GM12874 (cell line): ENCODE data around the gene ROBO1.

Source experiments
- CTCF ChIP-seq: IDR thresholded peaks from 2 replicates; pipeline ENCODE4 v1.5.1; 2011; ENCODE audit warnings: low read depth, mild to moderate bottlenecking, control low read depth, low read length, moderate library complexity; ENCODE audit not compliant: insufficient read depth

The ROBO1 gene

DNA sequence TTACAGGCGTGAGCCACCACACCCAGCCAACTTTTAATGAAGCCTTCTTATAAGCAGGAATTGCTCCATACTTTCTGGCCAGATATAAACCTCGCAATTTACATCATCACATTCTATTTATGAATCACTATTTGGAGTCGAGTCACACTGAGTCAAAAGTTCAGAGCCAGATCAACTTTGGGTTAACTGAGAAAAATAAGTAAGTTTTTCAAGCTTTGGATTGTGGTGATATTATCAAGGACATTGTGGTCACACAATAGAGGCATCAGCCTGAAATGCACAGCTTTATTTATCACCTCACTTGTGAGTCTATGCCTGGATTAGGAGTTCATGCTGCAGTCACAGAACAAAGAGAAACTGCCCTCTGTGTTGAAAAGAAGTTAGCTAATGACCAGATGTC, 1163.5 kb downstream of the ROBO1 start:
- no peak for TF ChIP-seq CTCF

DNA sequence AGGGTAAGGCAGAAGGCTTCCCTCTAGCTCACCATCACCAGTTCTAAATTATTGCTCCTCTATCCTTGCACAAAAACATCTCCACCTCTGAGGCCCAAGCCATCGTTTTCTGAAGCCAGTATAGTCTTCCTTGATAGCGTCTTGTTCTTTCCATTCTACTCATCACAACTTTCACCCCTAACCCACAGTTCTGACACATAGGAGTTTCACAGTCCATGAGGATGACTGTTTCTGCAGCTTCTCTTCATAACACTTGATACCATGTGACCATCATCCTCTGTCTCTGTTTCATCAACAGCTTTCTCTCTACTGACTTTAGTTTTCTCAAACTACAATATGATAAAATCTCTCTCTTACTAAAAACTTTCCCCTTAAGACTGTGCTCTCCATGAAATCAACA, 1166.5 kb downstream of the ROBO1 start:
- TF ChIP-seq CTCF = no peak

- TF ChIP-seq CTCF = no peak
Measured at GRCh38 chr3:78589778-78590177, 1178.0 kb downstream of the ROBO1 start.

GRCh38 chr3:78588906-78589621, 1178.7 kb downstream of the ROBO1 start:
- TF ChIP-seq CTCF = no peak

- TF ChIP-seq CTCF = no peak
Measured at GRCh38 chr3:78580681-78581080, 1187.1 kb downstream of the ROBO1 start.

- no peak for TF ChIP-seq CTCF
Measured at GRCh38 chr3:78571486-78571885, 1196.3 kb downstream of the ROBO1 start.

DNA sequence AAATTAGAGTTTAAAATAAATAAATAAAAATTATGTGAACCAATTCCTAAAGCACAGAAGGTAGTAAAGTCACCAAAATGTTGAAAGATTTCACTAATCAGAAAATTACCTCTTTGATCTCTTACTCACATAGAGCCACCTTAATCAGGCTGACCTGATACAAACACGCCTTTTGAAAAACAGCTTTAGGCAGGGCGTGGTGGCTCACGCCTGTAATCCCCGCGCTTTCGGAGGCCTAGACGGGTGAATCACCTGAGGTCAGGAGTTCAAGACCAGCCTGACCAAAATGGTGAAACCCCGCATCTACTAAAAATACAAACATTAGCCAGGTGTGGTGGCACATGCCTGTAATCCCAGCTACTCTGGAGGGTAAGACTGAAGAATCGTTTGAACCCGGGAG, 1197.3 kb downstream of the ROBO1 start:
- TF ChIP-seq CTCF = no peak
